ENCODE results near the gene MED22.

DNA sequence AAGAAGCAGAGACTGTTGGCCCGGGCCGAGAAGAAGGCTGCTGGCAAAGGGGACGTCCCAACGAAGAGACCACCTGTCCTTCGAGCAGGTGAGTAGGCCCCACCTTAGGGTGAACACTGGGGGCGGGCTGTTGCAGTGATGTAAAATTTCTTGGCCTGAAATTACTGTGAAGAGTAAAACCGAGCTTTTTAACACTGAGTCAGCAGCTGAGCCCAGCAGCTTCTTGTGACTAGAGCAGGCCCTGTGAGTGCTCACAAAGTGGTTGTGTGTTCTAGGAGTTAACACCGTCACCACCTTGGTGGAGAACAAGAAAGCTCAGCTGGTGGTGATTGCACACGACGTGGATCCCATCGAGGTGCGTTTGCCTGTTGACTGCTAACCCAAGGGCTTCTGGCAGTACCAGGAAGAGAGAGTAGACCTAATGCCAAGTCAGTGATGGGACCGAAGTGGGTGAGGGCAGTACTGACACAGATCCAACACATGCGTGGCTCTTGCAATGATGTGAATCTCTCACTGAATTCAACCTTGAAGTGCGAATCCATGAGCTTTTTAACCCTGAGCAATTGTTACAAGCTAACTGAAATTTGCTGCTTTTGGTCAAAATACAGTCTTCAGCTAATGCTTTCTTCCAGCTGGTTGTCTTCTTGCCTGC lies 2.2 kb upstream of the MED22 start:
- TF ChIP-seq CTCF (IDR thresholded peaks at IDR 0.05), result no peak
- no peak for TF ChIP-seq POLR2AphosphoS5 (IDR thresholded peaks at IDR 0.05; ENCODE audit: insufficient read depth in 1 of 2, low read depth in 1 of 2)
- no peak for TF ChIP-seq POLR2A (IDR thresholded peaks at IDR 0.05)
